Naive thymus-derived CD8-positive, alpha-beta T cell (primary cell): ENCODE measurements around the gene CYSLTR2. TPM values are rescaled to one million over a fixed set of nuclear protein-coding genes. Genes with fewer than 3 reads are reported as not detected.
"Not testable (repeated sequence)": the region's sequence is repeated elsewhere in the genome, so short reads cannot be mapped to it uniquely, and the experiment has no call there.

Experiments used
- ATAC-seq, 2 donors: fragments of 150-1000 bp; cut with Tn5 transposase in 1 of 2; sonication (Bioruptor Pico), chemical (Tn5 transposase) in 1 of 2; 1 replicate in 1 of 2; 2 replicates in 1 of 2; pipeline ENCODE4 v1.10.0; 2021; ENCODE audit warnings: mild to moderate bottlenecking in 2 of 2, moderate library complexity in 2 of 2
- POLR2A ChIA-PET: fragments of 350-600 bp; sonication (Branson Sonifier 250); formaldehyde crosslinking; loops from one replicate; lab custom pipeline; 2021; ENCODE audit warnings: antibody characterized with exemption; lab: Charles Lee
- DNase-seq, 10 donors: peaks; one replicate each; pipeline versions ENCODE4 v3.0.0 to v3.0.0-alpha.2; 2020 to 2022
- H3K27ac Mint-ChIP-seq, 10 donors: one replicate each; pipeline ENCODE4 v1.8.0; 2020 to 2022; ENCODE audit warnings: mild to moderate bottlenecking in 10 of 10, mixed read lengths in 10 of 10, moderate library complexity in 4 of 10, inconsistent platforms in 1 of 10
- H3K27me3 Mint-ChIP-seq, 5 donors: one replicate each; pipeline ENCODE4 v1.8.0; 2021 to 2022; ENCODE audit warnings: mixed read lengths in 5 of 5
- H3K36me3 Mint-ChIP-seq, 3 donors: one replicate each; pipeline ENCODE4 v1.8.0; 2020 to 2022; ENCODE audit warnings: mixed read lengths in 3 of 3, mild to moderate bottlenecking in 2 of 3, inconsistent platforms in 1 of 3
- H3K4me1 Mint-ChIP-seq, 4 donors: one replicate each; pipeline ENCODE4 v1.8.0; 2021 to 2022; ENCODE audit warnings: mixed read lengths in 4 of 4
- H3K4me3 Mint-ChIP-seq, 10 donors: one replicate each; pipeline ENCODE4 v1.8.0; 2020 to 2022; ENCODE audit warnings: mild to moderate bottlenecking in 10 of 10, mixed read lengths in 10 of 10, moderate library complexity in 6 of 10, inconsistent platforms in 1 of 10
- H3K9me3 Mint-ChIP-seq, 9 donors: one replicate each; pipeline ENCODE4 v1.8.0; 2020 to 2022; ENCODE audit warnings: mixed read lengths in 9 of 9, mild to moderate bottlenecking in 3 of 9, inconsistent platforms in 1 of 9, moderate library complexity in 1 of 9
- polyA plus RNA-seq, 3 donors: library from polyadenylated mRNA; unstranded; fragments of 300-500 nt; fragmentation: Illumina TruSeq; gene quantifications; one replicate each; pipeline ENCODE4 v1.2.3, GENCODE V29; 2021
- total RNA-seq, 8 experiments: library from RNA in 2 of 8; stranded (reverse) in 2 of 8; gene quantifications; one replicate each; pipeline ENCODE4 v1.2.3 and lab custom pipeline; 2021 to 2026

CYSLTR2 gene
- total and polyA plus RNA-seq, 5 experiments from 2014 or later: 0.37 to 2.1 (median 0.81) TPM

DNA sequence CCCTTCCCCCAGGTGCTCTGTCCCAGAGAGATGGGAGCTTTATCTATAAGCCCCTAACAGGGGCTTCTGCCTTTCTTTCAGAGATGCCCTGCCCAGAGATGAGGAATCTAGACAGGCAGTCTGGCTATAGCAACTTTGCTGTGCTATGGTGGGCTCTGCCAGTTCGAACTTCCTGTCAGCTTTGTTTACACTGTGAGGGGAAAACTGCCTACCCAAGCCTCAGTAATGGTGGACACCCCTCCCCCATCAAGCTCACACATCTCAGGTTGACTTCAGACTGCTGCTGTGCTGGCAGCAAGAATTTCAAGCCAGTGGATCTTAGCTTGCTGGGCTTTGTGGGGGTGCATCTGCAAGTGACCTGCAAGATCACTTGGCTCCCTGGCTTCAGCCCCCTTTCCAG, 21.5 kb downstream of the CYSLTR2 start:
- peaks cover 0 to 39% (median 14%) of the 10 kb centered on the region in 9 donors for H3K9me3 Mint-ChIP-seq
- H3K27me3 Mint-ChIP-seq: no peaks in the 10 kb centered on the region
- no peak for ATAC-seq
- H3K36me3 Mint-ChIP-seq: peaks cover 8 to 34% (median 29%) of the 10 kb centered on the region in 3 donors
- H3K27ac Mint-ChIP-seq: no peak overlapping the region
- POLR2A ChIA-PET: no interaction called here
- DNase-seq: no peak
- H3K4me3 Mint-ChIP-seq: no peak overlapping the region
- H3K4me1 Mint-ChIP-seq: peaks cover 22 to 30% (median 28%) of the 10 kb centered on the region in 4 donors

DNA sequence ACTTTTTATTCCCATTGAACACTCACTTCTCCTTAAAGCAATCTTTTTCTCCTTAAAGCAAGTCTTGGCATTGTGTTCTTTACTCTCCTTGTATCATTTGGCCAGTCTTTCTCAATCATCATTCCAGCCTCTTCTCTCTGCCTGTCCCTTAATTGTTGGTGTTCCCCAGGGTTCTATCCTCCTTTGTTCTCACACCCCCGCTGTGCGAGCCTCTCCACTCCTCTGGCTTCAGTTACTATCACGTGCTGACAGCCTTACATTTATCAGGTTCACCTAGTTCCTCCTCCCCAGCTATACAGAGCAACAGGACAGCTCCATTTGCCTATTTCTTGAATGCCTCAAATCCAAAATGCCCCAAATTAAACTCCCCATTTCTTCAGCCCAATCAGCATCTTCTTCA, 24.6 kb downstream of the CYSLTR2 start:
- no peak overlapping the region for H3K4me3 Mint-ChIP-seq
- H3K27me3 Mint-ChIP-seq: no peaks in the 10 kb centered on the region
- peaks cover 0 to 11% (median 0%) of the 10 kb centered on the region in 9 donors for H3K9me3 Mint-ChIP-seq
- no peak for ATAC-seq
- peak overlapping the region in 1 of 10 donors; percentile 15 for H3K27ac Mint-ChIP-seq
- no peak for DNase-seq
- H3K4me1 Mint-ChIP-seq: peaks cover 22 to 33% (median 28%) of the 10 kb centered on the region in 4 donors
- POLR2A ChIA-PET: no interaction called here
- H3K36me3 Mint-ChIP-seq: peaks cover 0 to 10% (median 10%) of the 10 kb centered on the region in 3 donors

DNA sequence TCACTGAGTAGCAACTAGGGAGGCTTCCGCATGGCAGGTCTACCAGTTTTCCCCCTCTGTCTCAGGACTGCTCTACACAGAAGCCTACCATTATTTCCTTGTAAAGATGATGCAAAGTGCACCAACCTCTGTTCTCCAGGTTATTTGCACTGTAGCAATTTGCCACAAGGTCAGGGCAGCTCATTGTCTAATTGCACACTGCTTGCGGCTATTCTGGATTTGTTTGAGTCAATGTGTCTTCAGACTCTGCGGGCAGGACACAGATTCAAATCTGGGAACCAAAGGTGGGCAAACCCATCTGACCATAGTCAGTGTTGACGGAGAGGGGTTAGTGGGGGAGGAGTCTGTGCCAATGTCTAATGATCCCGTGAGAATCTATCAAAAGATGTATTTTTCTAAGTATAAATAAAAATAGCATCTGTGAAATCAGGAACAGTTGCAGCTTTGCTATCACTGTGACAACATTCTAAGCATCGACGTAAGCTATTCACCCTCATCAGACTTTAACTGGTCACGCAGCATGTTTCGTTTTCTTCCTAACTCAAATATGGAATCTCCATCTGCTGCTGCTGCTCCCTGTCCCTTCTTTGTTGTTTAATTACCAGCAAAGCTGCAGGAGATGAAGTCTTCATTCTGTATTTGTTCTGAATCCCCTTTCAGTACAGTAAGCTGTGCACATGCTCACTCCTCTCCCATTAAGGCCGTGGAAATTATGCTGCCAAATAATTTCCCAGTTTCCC, 26.4 kb downstream of the CYSLTR2 start:
- H3K4me1 Mint-ChIP-seq: peaks cover 20 to 30% (median 24%) of the 10 kb centered on the region in 4 donors
- H3K27me3 Mint-ChIP-seq: no peaks in the 10 kb centered on the region
- no peak overlapping the region for H3K27ac Mint-ChIP-seq

DNA sequence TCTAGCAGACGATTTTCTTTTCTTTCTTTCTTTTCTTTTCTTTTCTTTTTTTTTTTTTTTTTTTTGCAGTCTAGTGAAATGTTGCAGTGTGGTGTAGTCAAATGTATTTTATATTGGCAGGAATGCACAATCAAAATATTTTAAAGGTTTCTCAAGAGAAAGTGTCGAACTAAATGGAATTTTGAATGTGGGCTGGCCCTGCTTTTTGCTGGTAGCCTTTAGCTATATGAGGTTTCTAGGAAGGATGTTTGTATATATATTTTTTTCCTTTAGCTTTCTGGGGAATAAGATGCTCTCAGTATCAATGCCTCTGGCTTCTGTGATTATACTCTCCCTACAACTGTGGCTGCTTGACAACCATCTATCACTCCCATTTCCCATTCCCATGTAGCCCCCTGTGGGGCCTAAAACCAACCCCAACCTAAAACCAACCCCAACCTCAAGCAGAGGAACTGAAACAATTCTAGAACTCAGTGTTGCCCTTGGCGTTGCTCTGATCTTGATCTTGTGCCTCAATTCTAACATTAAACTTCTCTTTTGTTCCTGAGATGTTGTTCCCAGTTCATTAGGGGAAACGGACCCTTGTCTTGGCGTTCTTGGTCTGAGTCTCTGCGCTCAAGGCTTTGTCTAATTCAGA, 27.1 kb downstream of the CYSLTR2 start:
- Mint-ChIP-seq H3K27ac (no peak overlapping the region), H3K27me3 (no peaks in the 10 kb centered on the region), H3K4me3 (no peak overlapping the region), H3K4me1 (peaks cover 20 to 30% (median 24%) of the 10 kb centered on the region in 4 donors), H3K9me3 (peaks cover 0 to 3% (median 0%) of the 10 kb centered on the region in 9 donors), H3K36me3 (peaks cover 0 to 14% (median 7%) of the 10 kb centered on the region in 3 donors)
- POLR2A ChIA-PET: interaction anchor here (0.6 kb wide), 1 partner anchor 1558 kb away, joined by 5 read pairs; no protein-coding TSS in a partner anchor
- DNase-seq: no peak
- no peak for ATAC-seq

More for the DNA sequence above, 26.4 kb downstream of the CYSLTR2 start:
- ATAC-seq (no peak), DNase-seq (no peak)
- Mint-ChIP-seq H3K9me3 (peaks cover 0 to 3% (median 0%) of the 10 kb centered on the region in 9 donors), H3K4me3 (no peak overlapping the region), H3K36me3 (peaks cover 0 to 8% (median 5%) of the 10 kb centered on the region in 3 donors)
- POLR2A ChIA-PET: interaction anchor here (0.6 kb wide), 1 partner anchor 1557 kb away, joined by 5 read pairs; no protein-coding TSS in a partner anchor

DNA sequence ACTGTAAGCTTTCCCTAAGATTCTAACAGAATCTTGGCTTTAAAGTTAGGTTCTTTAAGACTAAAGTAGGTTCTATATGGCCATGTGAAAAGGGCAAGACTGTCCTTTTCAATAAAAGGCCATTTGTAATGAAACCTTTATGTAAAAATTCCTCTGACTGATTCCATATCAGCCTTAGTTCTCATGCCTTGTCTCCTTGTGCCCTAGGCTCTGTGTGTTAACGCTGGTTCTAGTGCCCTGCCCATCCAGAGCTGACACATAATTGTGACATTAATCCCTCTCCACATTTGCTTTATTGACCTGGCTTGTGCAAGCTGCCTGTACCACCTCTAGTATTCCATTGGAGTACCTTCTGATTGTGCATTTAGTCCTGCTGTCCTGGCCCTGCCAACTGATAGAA, 28.2 kb downstream of the CYSLTR2 start:
- Mint-ChIP-seq H3K27ac (no peak overlapping the region), H3K9me3 (peaks cover 0 to 3% (median 0%) of the 10 kb centered on the region in 9 donors), H3K36me3 (peaks cover 0 to 14% (median 7%) of the 10 kb centered on the region in 3 donors), H3K4me3 (no peak overlapping the region), H3K4me1 (peaks cover 18 to 26% (median 20%) of the 10 kb centered on the region in 4 donors), H3K27me3 (no peaks in the 10 kb centered on the region)
- DNase-seq (no peak), ATAC-seq (no peak)
- POLR2A ChIA-PET: no interaction called here

DNA sequence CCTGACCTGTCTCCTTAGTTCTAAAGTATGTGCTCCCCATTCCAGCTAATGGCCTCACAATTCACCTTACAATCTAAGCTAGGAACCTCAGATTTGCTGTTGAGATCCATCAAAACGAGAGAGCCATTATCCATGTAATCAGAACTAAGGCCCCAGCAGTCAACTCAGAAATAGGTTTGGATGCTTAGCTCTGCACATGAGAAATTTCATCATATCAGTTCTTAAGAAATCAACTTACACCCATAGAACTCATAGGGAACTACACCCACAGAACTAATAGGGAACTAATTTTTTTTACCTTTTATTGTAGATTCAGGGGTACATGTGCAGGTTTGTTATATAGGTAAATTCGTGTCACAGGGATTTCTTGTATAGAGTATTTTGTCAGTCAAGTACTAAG, 28.7 kb downstream of the CYSLTR2 start:
- Mint-ChIP-seq H3K36me3 (peaks cover 0 to 13% (median 7%) of the 10 kb centered on the region in 3 donors), H3K27ac (no peak overlapping the region), H3K9me3 (peaks cover 0 to 3% (median 0%) of the 10 kb centered on the region in 9 donors), H3K4me3 (no peak overlapping the region), H3K4me1 (peaks cover 12 to 20% (median 15%) of the 10 kb centered on the region in 4 donors), H3K27me3 (no peaks in the 10 kb centered on the region)
- POLR2A ChIA-PET: no interaction called here
- no peak for ATAC-seq
- no peak for DNase-seq

DNA sequence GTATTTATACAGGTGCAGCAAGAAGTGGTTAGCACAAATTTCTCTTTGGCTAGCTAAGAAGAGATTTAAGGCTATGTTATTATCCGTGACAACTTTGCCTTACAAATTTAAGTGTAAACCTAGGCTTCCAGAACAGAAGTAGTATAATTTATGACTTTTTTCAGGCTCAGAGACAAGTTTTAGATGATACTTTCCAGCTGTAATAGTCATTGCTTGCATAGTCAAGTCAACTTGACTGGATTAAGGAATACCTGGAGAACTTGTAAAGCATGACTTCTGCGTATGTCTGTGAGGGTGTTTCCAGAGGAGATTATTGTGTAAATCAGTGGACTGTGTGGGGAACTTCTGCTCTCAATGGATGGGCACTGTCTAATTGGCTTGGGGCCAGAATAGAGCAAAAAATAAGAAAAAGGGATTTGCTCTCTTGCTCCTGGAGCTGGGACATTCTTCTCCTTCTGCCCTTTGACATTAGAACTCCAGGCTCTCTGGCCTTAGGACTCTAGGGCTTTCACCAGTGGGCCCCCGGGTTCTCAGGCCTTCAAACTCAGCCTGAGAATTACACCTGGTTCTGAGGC, 33.0 kb downstream of the CYSLTR2 start:
- Mint-ChIP-seq H3K4me1 (peaks cover 0 to 3% (median 0%) of the 10 kb centered on the region in 4 donors), H3K9me3 (peaks cover 0 to 21% (median 5%) of the 10 kb centered on the region in 9 donors), H3K4me3 (no peak overlapping the region), H3K36me3 (peaks cover 13 to 38% (median 15%) of the 10 kb centered on the region in 3 donors), H3K27ac (no peak overlapping the region), H3K27me3 (no peaks in the 10 kb centered on the region)
- DNase-seq (no peak), ATAC-seq (no peak)
- POLR2A ChIA-PET: no interaction called here

DNA sequence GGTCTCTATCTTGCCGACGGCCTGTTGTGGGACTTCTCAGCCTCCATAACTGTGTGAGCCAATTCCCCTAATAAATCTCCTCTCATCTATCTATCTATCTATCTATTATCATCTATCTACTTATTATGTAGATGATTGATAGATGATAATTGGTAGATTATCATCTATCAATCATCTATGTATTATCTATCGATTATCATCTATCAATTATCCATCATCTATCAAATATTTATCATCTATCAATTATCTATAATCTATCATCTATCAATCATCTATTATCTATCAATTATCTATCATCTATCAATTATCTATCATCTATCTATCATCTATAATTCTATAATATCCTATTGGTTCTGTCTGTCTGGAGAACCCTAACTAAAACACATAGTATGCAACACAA, 33.5 kb downstream of the CYSLTR2 start:
- H3K27me3 Mint-ChIP-seq: no peaks in the 10 kb centered on the region
- H3K36me3 Mint-ChIP-seq: peaks cover 13 to 38% (median 15%) of the 10 kb centered on the region in 3 donors
- POLR2A ChIA-PET: no interaction called here
- peaks cover 0 to 3% (median 0%) of the 10 kb centered on the region in 4 donors for H3K4me1 Mint-ChIP-seq
- DNase-seq: no peak
- no peak for ATAC-seq
- no peak overlapping the region for H3K4me3 Mint-ChIP-seq
- H3K27ac Mint-ChIP-seq: no peak overlapping the region
- peaks cover 0 to 21% (median 5%) of the 10 kb centered on the region in 9 donors for H3K9me3 Mint-ChIP-seq

DNA sequence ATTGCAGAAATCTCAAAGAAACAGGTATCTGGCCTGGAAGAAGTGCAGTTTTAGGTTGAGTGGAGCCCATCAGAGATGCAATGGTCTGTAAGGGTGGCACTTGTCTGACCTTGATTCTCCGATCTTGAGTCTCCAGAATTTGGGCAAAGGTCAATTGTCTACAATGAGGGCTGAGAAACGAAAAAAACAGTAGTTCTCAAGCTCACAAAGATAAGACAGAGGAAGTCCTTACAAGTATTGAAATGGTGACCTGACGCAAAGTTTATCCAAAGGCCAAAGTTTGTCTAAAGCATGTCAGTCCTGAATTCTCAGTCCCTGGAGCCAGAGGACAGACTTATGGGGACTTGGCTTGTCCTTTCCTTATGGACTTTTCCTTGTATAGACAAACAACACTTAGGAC, 40.3 kb downstream of the CYSLTR2 start:
- POLR2A ChIA-PET: no interaction called here
- H3K27me3 Mint-ChIP-seq: no peaks in the 10 kb centered on the region
- H3K4me3 Mint-ChIP-seq: no peak overlapping the region
- no peaks in the 10 kb centered on the region for H3K4me1 Mint-ChIP-seq
- H3K36me3 Mint-ChIP-seq: peaks cover 17 to 50% (median 32%) of the 10 kb centered on the region in 3 donors
- ATAC-seq: no peak
- no peak overlapping the region for H3K27ac Mint-ChIP-seq
- H3K9me3 Mint-ChIP-seq: peaks cover 0 to 13% (median 3%) of the 10 kb centered on the region in 9 donors
- DNase-seq: no peak

DNA sequence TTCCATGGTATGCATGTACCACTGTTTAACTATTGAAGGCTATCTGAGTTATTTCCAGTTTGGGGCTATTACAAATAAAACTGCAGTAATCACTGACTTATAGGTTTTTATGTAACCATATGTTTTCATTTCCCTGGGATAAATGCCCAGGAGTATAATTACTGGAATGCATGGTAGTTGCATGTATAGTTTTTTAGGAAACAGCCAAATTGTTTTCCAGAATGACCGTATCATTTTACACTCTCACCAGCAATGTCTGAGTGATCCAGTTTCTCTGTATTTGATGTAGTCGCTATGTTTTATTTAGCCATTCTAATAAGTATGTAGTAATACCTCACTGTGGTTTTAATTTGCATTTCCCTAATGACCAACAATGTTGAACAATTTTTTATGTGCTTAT, 42.0 kb downstream of the CYSLTR2 start:
- ATAC-seq (no peak), DNase-seq (no peak)
- POLR2A ChIA-PET: no interaction called here
- Mint-ChIP-seq H3K27me3 (no peaks in the 10 kb centered on the region), H3K4me1 (peaks cover 0 to 2% (median 0%) of the 10 kb centered on the region in 4 donors), H3K27ac (no peak overlapping the region), H3K4me3 (no peak overlapping the region), H3K9me3 (peaks cover 0 to 16% (median 5%) of the 10 kb centered on the region in 9 donors), H3K36me3 (peaks cover 17 to 45% (median 30%) of the 10 kb centered on the region in 3 donors)

DNA sequence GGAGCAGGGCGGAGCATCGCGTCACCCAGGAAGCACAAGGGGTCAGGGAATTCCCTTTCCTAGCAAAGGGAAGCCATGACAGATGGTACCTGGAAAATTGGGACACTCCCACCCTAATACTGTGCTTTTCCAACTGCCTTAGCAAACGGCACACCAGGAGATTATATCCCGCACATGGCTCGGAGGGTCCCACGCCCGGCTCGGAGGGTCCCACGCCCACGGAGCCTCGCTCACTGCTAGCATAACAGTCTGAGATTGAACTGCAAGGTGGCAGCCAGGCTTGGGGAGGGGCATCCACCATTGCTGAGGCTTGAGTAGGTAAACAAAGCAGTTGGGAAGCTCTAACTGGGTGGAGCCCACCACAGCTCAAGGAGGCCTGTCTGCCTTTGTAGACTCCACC, 42.9 kb downstream of the CYSLTR2 start:
- H3K27ac Mint-ChIP-seq, ATAC-seq, DNase-seq, H3K4me3 Mint-ChIP-seq, POLR2A ChIA-PET, H3K27me3 Mint-ChIP-seq, H3K4me1 Mint-ChIP-seq: not testable (repeated sequence)
- Mint-ChIP-seq H3K9me3 (peaks cover 0 to 24% (median 5%) of the 10 kb centered on the region in 9 donors), H3K36me3 (peaks cover 21 to 47% (median 30%) of the 10 kb centered on the region in 3 donors)

DNA sequence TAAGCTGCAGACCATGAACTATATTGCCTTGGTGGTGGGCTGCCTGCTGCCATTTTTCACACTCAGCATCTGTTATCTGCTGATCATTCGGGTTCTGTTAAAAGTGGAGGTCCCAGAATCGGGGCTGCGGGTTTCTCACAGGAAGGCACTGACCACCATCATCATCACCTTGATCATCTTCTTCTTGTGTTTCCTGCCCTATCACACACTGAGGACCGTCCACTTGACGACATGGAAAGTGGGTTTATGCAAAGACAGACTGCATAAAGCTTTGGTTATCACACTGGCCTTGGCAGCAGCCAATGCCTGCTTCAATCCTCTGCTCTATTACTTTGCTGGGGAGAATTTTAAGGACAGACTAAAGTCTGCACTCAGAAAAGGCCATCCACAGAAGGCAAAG, 53.7 kb downstream of the CYSLTR2 start:
- Mint-ChIP-seq H3K27me3 (no peaks in the 10 kb centered on the region), H3K9me3 (peaks cover 0 to 40% (median 10%) of the 10 kb centered on the region in 9 donors), H3K4me1 (peaks cover 0 to 24% (median 0%) of the 10 kb centered on the region in 4 donors), H3K27ac (no peak overlapping the region), H3K36me3 (peaks cover 34 to 50% (median 44%) of the 10 kb centered on the region in 3 donors), H3K4me3 (no peak overlapping the region)
- DNase-seq: no peak
- POLR2A ChIA-PET: interaction anchor here (0.6 kb wide), 1 partner anchor 244 kb away, joined by 3 read pairs; no protein-coding TSS in a partner anchor
- no peak for ATAC-seq
